WTC11 (cell line): Measurements from ENCODE around the gene ZNF628. TPM values are rescaled to one million over a fixed set of nuclear protein-coding genes. Genes with fewer than 3 reads are reported as not detected.

ENCODE experiments used
- ATAC-seq: fragments of 200-7000 bp; cut with Tn5 transposase; 2 replicates; pipeline ENCODE4 v1.10.0; 2021; ENCODE audit warnings: mild to moderate bottlenecking, moderate library complexity
- CTCF ChIA-PET: fragments of 300-600 bp; sonication (Branson Sonifier 250); formaldehyde crosslinking; loops from one replicate; lab custom pipeline; 2021; ENCODE audit warnings: antibody characterized with exemption; lab: Charles Lee
- POLR2A ChIA-PET: fragments of 350-600 bp; sonication (Branson Sonifier 250); formaldehyde crosslinking; loops from one replicate; lab custom pipeline; 2021; ENCODE audit warnings: antibody characterized with exemption; lab: Charles Lee
- DNase-seq: peaks from one replicate; pipeline ENCODE4 v3.0.0; 2021; ENCODE audit warnings: low spot score
- H3K27ac Mint-ChIP-seq: 2 replicates; pipeline ENCODE4 v1.8.0; 2021; ENCODE audit warnings: mixed read lengths
- H3K27me3 Mint-ChIP-seq: 2 replicates; pipeline ENCODE4 v1.8.0; 2021; ENCODE audit warnings: low read depth, mild to moderate bottlenecking, moderate library complexity, mixed read lengths
- H3K36me3 Mint-ChIP-seq: 2 replicates; pipeline ENCODE4 v1.8.0; 2021; ENCODE audit warnings: mixed read lengths
- H3K4me1 Mint-ChIP-seq: 2 replicates; pipeline ENCODE4 v1.8.0; 2022; ENCODE audit warnings: mixed read lengths
- H3K4me3 Mint-ChIP-seq: 2 replicates; pipeline ENCODE4 v1.8.0; 2021; ENCODE audit warnings: mild to moderate bottlenecking, moderate library complexity, mixed read lengths
- H3K9me3 Mint-ChIP-seq: 2 replicates; pipeline ENCODE4 v1.8.0; 2021; ENCODE audit warnings: mixed read lengths
- IRF2 ChIP-seq: sonication (generic); formaldehyde crosslinking; IDR thresholded peaks from 2 replicates; pipeline ENCODE4 v1.8.0; 2022; ENCODE audit warnings: low read depth, missing genetic modification reagents, borderline replicate concordance
- JUN ChIP-seq: sonication (generic); formaldehyde crosslinking; IDR thresholded peaks from 2 replicates; pipeline ENCODE4 v1.8.0; 2023; ENCODE audit warnings: mild to moderate bottlenecking, missing genetic modification reagents
- MLX ChIP-seq: sonication (generic); formaldehyde crosslinking; IDR thresholded peaks from 2 replicates; pipeline ENCODE4 v1.8.1; 2023; ENCODE audit warnings: mild to moderate bottlenecking, missing genetic modification reagents, moderate library complexity
- NFYB ChIP-seq: sonication (generic); formaldehyde crosslinking; conservative IDR thresholded peaks from 2 replicates; pipeline ENCODE4 v1.8.0; 2022; ENCODE audit warnings: low read depth, missing genetic modification reagents
- NR3C1 ChIP-seq: sonication (generic); formaldehyde crosslinking; conservative IDR thresholded peaks from 2 replicates; pipeline ENCODE4 v1.8.1; 2023; ENCODE audit warnings: low read depth, mild to moderate bottlenecking, missing genetic modification reagents
- PRRX2 ChIP-seq: fragments of 250-450 bp; sonication (Bioruptor Pico); IDR thresholded peaks from 2 replicates; pipeline ENCODE4 v1.8.0; 2021; ENCODE audit warnings: mild to moderate bottlenecking
- ZNF121 ChIP-seq: sonication (generic); formaldehyde crosslinking; IDR thresholded peaks from 2 replicates; pipeline ENCODE4 v1.8.0; 2023; ENCODE audit warnings: missing genetic modification reagents
- ZNF416 ChIP-seq: fragments of 250-450 bp; sonication (Bioruptor Pico); IDR thresholded peaks from 2 replicates; pipeline ENCODE4 v1.9.0; 2021; ENCODE audit warnings: mild to moderate bottlenecking, inconsistent platforms
- total RNA-seq: library from RNA; stranded (reverse); gene quantifications from 3 replicates; pipeline ENCODE4 v1.2.3, GENCODE V29; 2021
- TF ChIP-seq, protein P1 (sequence below): sonication (generic); formaldehyde crosslinking; IDR thresholded peaks from 2 replicates; pipeline ENCODE4 v1.8.1; 2023; ENCODE audit warnings: mild to moderate bottlenecking, moderate library complexity, missing genetic modification reagents
- TF ChIP-seq, protein P2 (sequence below): sonication (generic); formaldehyde crosslinking; IDR thresholded peaks from 2 replicates; pipeline ENCODE4 v1.8.1; 2023; ENCODE audit warnings: mild to moderate bottlenecking, missing genetic modification reagents
- TF ChIP-seq, protein P3 (sequence below): sonication (generic); formaldehyde crosslinking; conservative IDR thresholded peaks from 2 replicates; pipeline ENCODE4 v1.8.1; 2023; ENCODE audit warnings: mild to moderate bottlenecking, low read depth, missing genetic modification reagents, moderate library complexity
- TF ChIP-seq, protein P4 (sequence below): fragments of 250-450 bp; sonication (Bioruptor Pico); IDR thresholded peaks from 2 replicates; pipeline ENCODE4 v1.9.0; 2021; ENCODE audit warnings: mild to moderate bottlenecking

ZNF628 gene
- total RNA-seq, 1 experiment from 2014 or later = 23.6 TPM

DNA sequence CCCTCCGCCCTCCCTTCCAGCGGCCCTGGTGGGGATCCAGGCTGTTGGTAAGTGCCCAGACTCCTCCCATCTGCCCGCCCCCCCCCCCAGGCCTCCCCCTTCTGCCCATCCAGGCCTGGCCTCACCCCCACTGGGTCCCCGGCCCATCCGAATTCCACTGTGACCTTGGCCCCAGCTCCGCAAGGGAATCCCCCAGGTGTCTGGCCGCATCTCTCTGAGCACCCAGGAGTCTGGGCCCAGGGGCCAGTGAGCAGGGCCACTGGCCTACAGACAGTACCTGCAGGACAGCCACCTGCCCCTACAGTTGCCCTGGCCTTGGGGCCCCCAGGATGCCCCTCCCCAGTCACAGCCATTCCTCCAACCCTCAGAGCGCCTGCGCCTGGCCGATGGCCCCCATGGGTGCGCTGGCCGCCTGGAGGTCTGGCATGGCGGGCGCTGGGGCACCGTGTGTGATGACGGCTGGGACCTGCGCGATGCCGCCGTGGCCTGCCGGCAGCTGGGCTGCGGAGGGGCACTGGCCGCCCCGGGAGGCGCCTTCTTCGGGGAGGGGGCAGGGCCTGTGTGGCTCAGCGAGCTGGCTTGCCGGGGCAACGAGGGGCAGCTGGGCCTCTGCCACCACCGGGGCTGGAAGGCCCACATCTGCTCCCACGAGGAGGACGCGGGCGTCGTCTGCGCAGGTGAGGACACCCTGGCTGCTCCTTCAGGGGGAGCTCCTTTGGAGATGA lies 12.7 kb downstream of the ZNF628 start:
- Mint-ChIP-seq H3K27me3 (peaks cover 3% of the 10 kb centered on the region), H3K4me3 (no peak overlapping the region), H3K9me3 (no peaks in the 10 kb centered on the region), H3K27ac (no peak overlapping the region), H3K36me3 (no peaks in the 10 kb centered on the region), H3K4me1 (peaks cover 19% of the 10 kb centered on the region)
- no peak for TF ChIP-seq PRRX2 (CRISPR knock-in tag)
- TF ChIP-seq, protein P1, sequence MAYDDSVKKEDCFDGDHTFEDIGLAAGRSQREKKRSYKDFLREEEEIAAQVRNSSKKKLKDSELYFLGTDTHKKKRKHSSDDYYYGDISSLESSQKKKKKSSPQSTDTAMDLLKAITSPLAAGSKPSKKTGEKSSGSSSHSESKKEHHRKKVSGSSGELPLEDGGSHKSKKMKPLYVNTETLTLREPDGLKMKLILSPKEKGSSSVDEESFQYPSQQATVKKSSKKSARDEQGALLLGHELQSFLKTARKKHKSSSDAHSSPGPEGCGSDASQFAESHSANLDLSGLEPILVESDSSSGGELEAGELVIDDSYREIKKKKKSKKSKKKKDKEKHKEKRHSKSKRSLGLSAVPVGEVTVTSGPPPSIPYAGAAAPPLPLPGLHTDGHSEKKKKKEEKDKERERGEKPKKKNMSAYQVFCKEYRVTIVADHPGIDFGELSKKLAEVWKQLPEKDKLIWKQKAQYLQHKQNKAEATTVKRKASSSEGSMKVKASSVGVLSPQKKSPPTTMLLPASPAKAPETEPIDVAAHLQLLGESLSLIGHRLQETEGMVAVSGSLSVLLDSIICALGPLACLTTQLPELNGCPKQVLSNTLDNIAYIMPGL = peak; percentile 43; the same call in 1 of the 2 replicates
- ATAC-seq (no peak), DNase-seq (no peak)
- ChIA-PET POLR2A (interaction anchor here (0.6 to 1.4 kb wide), 3 partner anchors 13 to 68 kb away, joined by 3 to 4 read pairs (median 4); partner anchors contain the start of genes ISOC2 and ZNF628), CTCF (interaction anchor here (0.5 to 13.5 kb wide), 6 partner anchors 13 to 164 kb away, joined by 3 to 96 read pairs (median 4); partner anchors contain the start of gene ZNF628)

DNA sequence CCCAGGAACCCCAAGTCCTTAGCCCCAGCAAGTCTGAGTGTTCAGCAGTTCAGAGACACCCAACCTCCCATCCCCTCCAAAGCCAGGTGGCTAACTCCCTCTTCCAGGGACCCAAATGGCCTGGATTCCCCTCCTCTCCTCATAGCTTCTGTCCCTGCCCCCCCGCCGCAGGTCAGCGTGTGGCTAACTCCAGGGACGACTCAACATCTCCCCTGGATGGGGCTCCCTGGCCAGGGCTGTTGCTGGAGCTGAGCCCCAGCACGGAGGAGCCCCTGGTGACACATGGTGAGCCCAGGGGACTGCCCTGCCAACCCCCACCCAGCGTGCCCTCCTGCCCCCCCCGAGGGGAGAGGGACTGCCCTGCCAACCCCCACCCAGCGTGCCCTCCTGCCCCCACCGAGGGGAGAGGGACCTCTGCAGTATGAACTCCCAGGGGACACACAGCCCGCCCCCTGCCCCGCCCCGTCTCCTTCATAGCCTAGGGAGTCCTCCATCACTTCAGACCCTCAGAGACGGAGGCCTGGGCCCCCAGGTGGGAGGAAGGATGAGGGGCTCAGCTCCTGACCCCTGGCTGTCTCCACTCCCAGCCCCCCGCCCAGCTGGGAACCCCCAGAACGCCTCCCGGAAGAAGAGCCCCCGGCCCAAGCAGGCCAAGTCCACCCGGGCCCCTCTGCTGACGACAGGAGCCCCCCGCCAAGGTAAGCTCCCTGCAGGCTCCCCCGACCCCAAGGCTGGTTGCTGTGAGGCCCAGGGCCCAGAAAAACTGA lies 13.5 kb downstream of the ZNF628 start:
- Mint-ChIP-seq H3K27ac (no peak overlapping the region), H3K4me3 (no peak overlapping the region), H3K9me3 (no peaks in the 10 kb centered on the region), H3K27me3 (peaks cover 3% of the 10 kb centered on the region), H3K4me1 (peaks cover 19% of the 10 kb centered on the region), H3K36me3 (no peaks in the 10 kb centered on the region)
- TF ChIP-seq NR3C1 (CRISPR knock-in tag) = no peak
- TF ChIP-seq, protein P2, sequence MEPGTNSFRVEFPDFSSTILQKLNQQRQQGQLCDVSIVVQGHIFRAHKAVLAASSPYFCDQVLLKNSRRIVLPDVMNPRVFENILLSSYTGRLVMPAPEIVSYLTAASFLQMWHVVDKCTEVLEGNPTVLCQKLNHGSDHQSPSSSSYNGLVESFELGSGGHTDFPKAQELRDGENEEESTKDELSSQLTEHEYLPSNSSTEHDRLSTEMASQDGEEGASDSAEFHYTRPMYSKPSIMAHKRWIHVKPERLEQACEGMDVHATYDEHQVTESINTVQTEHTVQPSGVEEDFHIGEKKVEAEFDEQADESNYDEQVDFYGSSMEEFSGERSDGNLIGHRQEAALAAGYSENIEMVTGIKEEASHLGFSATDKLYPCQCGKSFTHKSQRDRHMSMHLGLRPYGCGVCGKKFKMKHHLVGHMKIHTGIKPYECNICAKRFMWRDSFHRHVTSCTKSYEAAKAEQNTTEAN (CRISPR knock-in tag) = no peak
- TF ChIP-seq ZNF416 (CRISPR knock-in tag) = no peak
- no peak for TF ChIP-seq JUN
- no peak for TF ChIP-seq NFYB (CRISPR knock-in tag)
- TF ChIP-seq IRF2 (CRISPR knock-in tag) = no peak
- no peak for TF ChIP-seq MLX
- TF ChIP-seq, protein P1 = no peak
- CTCF ChIA-PET = interaction anchor here (0.6 to 13.5 kb wide), 6 partner anchors 15 to 319 kb away, joined by 3 to 96 read pairs (median 3); no protein-coding TSS in a partner anchor
- DNase-seq (no peak), ATAC-seq (no peak)
- POLR2A ChIA-PET = interaction anchor here (1.3 kb wide), 1 partner anchor 14 kb away, joined by 4 read pairs; the partner anchor contains the start of gene ZNF628

DNA sequence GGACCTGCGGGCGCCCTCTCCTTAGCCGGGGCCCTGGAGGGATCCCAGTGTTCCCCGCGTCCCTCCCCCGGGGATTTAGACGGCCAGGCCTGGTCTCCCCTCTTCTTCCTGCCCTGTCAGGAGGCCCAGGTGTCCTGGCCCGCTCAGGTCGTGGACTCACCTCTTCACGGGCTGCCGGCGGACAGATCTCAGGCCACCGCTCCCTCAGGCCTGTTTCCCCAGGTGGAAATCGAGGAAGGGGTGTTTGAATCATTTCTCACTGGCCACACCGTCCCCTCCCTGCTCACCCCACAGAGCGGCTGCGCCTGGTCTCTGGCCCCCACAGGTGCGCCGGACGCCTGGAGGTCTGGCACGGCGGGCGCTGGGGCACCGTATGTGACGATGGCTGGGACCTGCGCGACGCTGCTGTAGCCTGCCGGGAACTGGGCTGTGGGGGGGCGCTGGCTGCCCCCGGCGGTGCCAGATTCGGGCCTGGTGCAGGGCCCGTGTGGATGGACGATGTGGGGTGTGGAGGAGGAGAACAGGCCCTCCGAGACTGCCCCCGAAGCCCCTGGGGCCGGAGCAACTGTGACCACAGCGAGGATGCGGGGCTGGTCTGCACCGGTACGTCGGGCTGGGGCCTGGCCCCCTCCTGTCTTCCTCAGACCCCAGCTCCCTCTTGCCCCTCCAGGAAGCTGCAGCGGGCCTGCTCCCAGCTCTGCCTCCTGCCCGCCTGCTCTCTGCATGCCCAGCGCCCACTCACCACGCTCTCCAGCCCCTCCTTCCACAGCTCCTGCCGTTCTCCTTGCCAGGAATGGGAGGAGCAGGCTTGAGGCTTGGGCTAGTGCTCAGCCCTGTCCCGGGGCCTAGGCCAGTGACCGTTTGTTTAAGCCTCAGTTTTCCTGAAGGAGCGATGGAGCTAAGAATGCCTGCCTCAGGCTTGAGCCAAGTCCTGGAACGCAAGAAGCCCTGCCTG lies 14.3 kb downstream of the ZNF628 start:
- TF ChIP-seq, protein P3, sequence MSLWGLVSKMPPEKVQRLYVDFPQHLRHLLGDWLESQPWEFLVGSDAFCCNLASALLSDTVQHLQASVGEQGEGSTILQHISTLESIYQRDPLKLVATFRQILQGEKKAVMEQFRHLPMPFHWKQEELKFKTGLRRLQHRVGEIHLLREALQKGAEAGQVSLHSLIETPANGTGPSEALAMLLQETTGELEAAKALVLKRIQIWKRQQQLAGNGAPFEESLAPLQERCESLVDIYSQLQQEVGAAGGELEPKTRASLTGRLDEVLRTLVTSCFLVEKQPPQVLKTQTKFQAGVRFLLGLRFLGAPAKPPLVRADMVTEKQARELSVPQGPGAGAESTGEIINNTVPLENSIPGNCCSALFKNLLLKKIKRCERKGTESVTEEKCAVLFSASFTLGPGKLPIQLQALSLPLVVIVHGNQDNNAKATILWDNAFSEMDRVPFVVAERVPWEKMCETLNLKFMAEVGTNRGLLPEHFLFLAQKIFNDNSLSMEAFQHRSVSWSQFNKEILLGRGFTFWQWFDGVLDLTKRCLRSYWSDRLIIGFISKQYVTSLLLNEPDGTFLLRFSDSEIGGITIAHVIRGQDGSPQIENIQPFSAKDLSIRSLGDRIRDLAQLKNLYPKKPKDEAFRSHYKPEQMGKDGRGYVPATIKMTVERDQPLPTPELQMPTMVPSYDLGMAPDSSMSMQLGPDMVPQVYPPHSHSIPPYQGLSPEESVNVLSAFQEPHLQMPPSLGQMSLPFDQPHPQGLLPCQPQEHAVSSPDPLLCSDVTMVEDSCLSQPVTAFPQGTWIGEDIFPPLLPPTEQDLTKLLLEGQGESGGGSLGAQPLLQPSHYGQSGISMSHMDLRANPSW = no peak
- TF ChIP-seq, protein P4, sequence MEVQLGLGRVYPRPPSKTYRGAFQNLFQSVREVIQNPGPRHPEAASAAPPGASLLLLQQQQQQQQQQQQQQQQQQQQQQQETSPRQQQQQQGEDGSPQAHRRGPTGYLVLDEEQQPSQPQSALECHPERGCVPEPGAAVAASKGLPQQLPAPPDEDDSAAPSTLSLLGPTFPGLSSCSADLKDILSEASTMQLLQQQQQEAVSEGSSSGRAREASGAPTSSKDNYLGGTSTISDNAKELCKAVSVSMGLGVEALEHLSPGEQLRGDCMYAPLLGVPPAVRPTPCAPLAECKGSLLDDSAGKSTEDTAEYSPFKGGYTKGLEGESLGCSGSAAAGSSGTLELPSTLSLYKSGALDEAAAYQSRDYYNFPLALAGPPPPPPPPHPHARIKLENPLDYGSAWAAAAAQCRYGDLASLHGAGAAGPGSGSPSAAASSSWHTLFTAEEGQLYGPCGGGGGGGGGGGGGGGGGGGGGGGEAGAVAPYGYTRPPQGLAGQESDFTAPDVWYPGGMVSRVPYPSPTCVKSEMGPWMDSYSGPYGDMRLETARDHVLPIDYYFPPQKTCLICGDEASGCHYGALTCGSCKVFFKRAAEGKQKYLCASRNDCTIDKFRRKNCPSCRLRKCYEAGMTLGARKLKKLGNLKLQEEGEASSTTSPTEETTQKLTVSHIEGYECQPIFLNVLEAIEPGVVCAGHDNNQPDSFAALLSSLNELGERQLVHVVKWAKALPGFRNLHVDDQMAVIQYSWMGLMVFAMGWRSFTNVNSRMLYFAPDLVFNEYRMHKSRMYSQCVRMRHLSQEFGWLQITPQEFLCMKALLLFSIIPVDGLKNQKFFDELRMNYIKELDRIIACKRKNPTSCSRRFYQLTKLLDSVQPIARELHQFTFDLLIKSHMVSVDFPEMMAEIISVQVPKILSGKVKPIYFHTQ (CRISPR knock-in tag) = no peak
- no peak for TF ChIP-seq ZNF121 (CRISPR knock-in tag)
- TF ChIP-seq, all 79 proteins: peak for 0
- H3K27me3 Mint-ChIP-seq = peaks cover 3% of the 10 kb centered on the region
- H3K36me3 Mint-ChIP-seq = no peaks in the 10 kb centered on the region
- no peak overlapping the region for H3K27ac Mint-ChIP-seq
- no peak overlapping the region for H3K4me3 Mint-ChIP-seq
- DNase-seq (no peak), ATAC-seq (no peak)
- peaks cover 18% of the 10 kb centered on the region for H3K4me1 Mint-ChIP-seq
- POLR2A ChIA-PET = no interaction called here
- CTCF ChIA-PET = interaction anchor here (0.6 to 13.5 kb wide), 4 partner anchors 14 to 318 kb away, joined by 3 to 96 read pairs (median 3); no protein-coding TSS in a partner anchor
- no peaks in the 10 kb centered on the region for H3K9me3 Mint-ChIP-seq
